GM12864 (cell line): ENCODE measurements around the gene CFAP54.

Experiments
- DNase-seq: peaks from one replicate; pipeline ENCODE4 v3.0.0-alpha.2; 2011; ENCODE audit warnings: low read depth
- H3K4me3 ChIP-seq: 2 replicates; pipeline ENCODE4 v1.5.1; 2011; ENCODE audit warnings: mild to moderate bottlenecking, low read depth, low read length, control low read depth
- CTCF ChIP-seq: IDR thresholded peaks from 2 replicates; pipeline ENCODE4 v1.5.1; 2011; ENCODE audit warnings: low read depth, mild to moderate bottlenecking, moderate library complexity, low read length, control low read depth, inconsistent platforms; ENCODE audit errors: missing control alignments

CFAP54 gene

GRCh38 chr12:96862326-96862725 lies 372.9 kb downstream of the CFAP54 start:
- no peak for TF ChIP-seq CTCF
- no peak for DNase-seq
- H3K4me3 ChIP-seq, result no peak overlapping the region

DNA sequence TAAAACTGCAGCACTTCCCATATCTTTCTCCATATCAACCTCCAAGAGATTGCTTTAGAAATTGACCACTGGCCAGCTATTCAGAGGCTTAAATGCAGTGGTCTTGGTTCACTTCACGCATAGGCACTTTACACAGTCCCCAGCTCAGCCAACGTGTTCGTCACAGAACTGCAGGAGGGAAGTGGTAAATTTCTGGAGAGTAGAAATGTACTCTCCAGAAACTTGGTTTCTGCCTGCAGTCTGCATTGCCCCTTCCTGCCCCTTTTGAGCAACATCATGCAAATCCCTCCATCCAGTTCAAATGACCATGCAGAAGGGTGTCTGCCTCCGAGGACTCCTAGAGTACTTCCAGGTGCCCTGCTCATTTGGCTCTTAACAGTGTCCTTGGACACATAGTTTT lies 375.0 kb downstream of the CFAP54 start:
- no peak for DNase-seq
- no peak for TF ChIP-seq CTCF
- no peak overlapping the region for H3K4me3 ChIP-seq

DNA sequence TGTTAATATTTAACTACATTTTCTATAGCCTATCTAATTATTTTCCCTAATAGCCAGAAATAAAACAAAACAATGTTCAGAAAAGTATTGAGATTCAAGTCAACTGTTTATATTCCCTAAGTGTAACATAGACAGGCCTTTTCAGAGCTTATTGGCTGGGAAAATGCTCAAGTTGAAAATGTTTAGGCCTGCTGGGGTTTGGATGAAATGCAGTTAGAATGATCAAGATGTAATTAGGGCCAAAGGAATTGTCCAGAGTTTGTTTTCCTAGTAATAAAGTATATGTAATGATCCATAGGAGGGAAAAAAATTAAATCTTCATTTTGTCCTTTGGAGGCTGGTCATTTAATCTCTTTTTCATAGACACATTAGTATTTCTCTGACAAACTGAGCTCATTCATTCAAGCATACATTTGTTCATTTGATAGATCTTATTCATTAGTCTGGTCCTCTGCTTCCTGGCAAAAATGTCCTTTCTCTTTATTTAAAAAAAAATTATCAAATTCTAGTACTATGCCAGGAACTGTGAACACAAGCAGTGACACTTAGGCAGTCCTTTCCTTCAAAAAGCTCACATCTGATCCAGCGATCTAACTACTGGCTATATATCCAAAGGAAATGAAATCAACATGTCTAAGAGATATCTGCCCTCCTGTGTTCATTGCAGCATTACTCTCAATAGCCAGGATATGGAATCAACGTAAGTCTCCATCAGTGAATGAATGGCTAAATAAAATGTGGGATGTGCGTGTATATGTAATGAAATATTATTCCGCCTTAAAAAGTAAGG lies 377.6 kb downstream of the CFAP54 start:
- no peak for TF ChIP-seq CTCF
- H3K4me3 ChIP-seq, result no peak overlapping the region
- no peak for DNase-seq

GRCh38 chr12:96870946-96871345 lies 381.6 kb downstream of the CFAP54 start:
- no peak for DNase-seq
- H3K4me3 ChIP-seq, result no peak overlapping the region
- TF ChIP-seq CTCF, result no peak

GRCh38 chr12:96872961-96873360 lies 383.6 kb downstream of the CFAP54 start:
- no peak for TF ChIP-seq CTCF
- no peak overlapping the region for H3K4me3 ChIP-seq
- DNase-seq, result no peak

- TF ChIP-seq CTCF, result no peak
- no peak overlapping the region for H3K4me3 ChIP-seq
- DNase-seq, result no peak
Measured at GRCh38 chr12:96874211-96874610, 384.8 kb downstream of the CFAP54 start.

- TF ChIP-seq CTCF, result no peak
- no peak for DNase-seq
- no peak overlapping the region for H3K4me3 ChIP-seq
Measured at GRCh38 chr12:96876966-96877365, 387.6 kb downstream of the CFAP54 start.
